H1 (cell line): ENCODE data around the gene ARID3B. TPM values are rescaled to one million over a fixed set of nuclear protein-coding genes. Genes with fewer than 3 reads are reported as not detected.

Experiments
- ATF2 ChIP-seq: IDR thresholded peaks from 2 replicates; pipeline ENCODE4 v1.6.1; 2012; ENCODE audit warnings: low read length, inconsistent platforms
- CREB1 ChIP-seq: IDR thresholded peaks from 2 replicates; pipeline ENCODE4 v1.6.1; 2012; ENCODE audit warnings: inconsistent platforms
- EP300 ChIP-seq, 2 experiments: IDR thresholded peaks; 1 replicate in 1 of 2; 2 replicates in 1 of 2; pipeline ENCODE4 v1.6.1; 2011 to 2012; ENCODE audit warnings: low read depth in 2 of 2, low read length in 2 of 2, mild to moderate bottlenecking in 2 of 2, borderline replicate concordance in 1 of 2, inconsistent platforms in 1 of 2, moderate library complexity in 1 of 2
- GTF2F1 ChIP-seq: IDR thresholded peaks from 2 replicates; pipeline ENCODE4 v1.6.1; 2012; ENCODE audit warnings: low read depth, low read length, improper control_type of control experiment, borderline replicate concordance
- JUN ChIP-seq: IDR thresholded peaks from 2 replicates; pipeline ENCODE4 v1.6.1; 2011; ENCODE audit warnings: low read depth, mild to moderate bottlenecking, improper control_type of control experiment, low read length
- POLR2A ChIP-seq, 2 experiments: IDR thresholded peaks; 1 replicate in 1 of 2; 2 replicates in 1 of 2; pipeline ENCODE4 v1.6.1; 2011; ENCODE audit warnings: low read depth in 2 of 2, low read length in 2 of 2, mild to moderate bottlenecking in 2 of 2; ENCODE audit errors: control extremely low read depth in 1 of 2
- POLR2AphosphoS5 ChIP-seq: IDR thresholded peaks from 2 replicates; pipeline ENCODE4 v1.6.1; 2011; ENCODE audit warnings: low read depth, low read length
- polyA plus RNA-seq, 7 experiments: library from polyadenylated mRNA; depleted of rRNA in 3 of 7; stranded (reverse) in 5 of 7; unstranded in 2 of 7; fragments of >200 nt in 5 of 7; fragments of 200-250 nt in 2 of 7; gene quantifications; 1 replicate in 5 of 7; 2 replicates in 1 of 7; 4 replicates in 1 of 7; pipeline versions ENCODE4 v1.2.1 to v1.2.3, GENCODE V29; 2011 to 2013; ENCODE audit warnings: missing spikeins in 2 of 7, mixed read lengths in 2 of 7
- total RNA-seq: library from RNA; stranded (reverse); fragmentation: NEBNext Ultra II Directional; extraction: Animal tissue kit (Norgen Biotek cat#: 25700); gene quantifications from 2 replicates; pipeline ENCODE4 v1.2.1, GENCODE V29; 2021

ARID3B gene
- total and polyA plus RNA-seq, 2 of the 8 experiments (the other 6 are each of a cell fraction or from before 2014, with no cell fraction given): 81.0 to 115 TPM

DNA sequence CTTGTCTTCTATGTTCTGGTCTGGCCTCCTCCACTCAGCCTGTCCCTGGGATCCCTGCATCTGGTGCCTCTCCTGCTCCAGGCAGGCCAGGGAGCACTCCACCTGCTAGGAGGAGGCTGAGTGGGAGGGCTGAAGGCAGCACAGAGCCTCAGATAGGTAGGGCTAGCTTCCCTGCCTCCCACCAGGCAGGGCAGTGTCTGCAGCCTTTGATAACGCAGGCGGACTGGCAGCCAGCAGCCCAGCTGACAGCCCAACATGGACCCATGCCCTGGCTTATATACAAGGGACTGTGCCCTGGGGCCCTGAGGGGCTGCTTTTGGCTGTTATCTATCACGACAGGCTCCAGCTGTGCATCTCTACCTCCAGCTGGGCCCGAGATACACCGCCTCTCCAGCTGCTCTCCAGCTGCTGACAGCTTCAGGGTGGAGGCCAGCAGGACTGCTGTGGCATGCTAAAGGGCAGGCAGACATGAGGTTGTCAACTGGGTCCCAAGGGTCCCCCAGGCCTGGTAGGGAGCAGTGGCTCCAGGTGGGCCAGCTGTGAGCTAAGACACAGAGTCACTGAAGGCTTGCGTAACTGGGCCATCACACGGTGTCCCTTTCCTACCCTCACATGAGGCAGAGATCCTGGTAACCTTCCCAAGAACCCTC is 69.4 kb downstream of the ARID3B start (continued):
- no peak for TF ChIP-seq POLR2AphosphoS5
- no peak for TF ChIP-seq CREB1
- TF ChIP-seq JUN: no peak
- no peak for TF ChIP-seq EP300 (IDR thresholded peaks at IDR 0.05; ENCODE audit: borderline replicate concordance in 1 of 2, low read depth in 2 of 2, low read length in 2 of 2)
- TF ChIP-seq POLR2A (IDR thresholded peaks at IDR 0.05; ENCODE audit: control extremely low read depth in 1 of 2, low read depth in 2 of 2, low read length in 2 of 2): no peak
- TF ChIP-seq ATF2: no peak
- no peak for TF ChIP-seq GTF2F1
